Measurements from ENCODE around the gene BLMH. TPM values are rescaled to one million over a fixed set of nuclear protein-coding genes. Genes with fewer than 3 reads are reported as not detected.

The BLMH gene
- total RNA-seq, 3 donors from 2014 or later, result 20.5 to 29.4 (median 21.3) TPM

GRCh38 chr17:30244853-30245385, 46.8 kb downstream of the BLMH start:
- no peaks in the 10 kb centered on the region for H3K9me3 ChIP-seq
- H3K4me3 ChIP-seq, result no peak overlapping the region
- H3K36me3 ChIP-seq, result no peaks in the 10 kb centered on the region
- TF ChIP-seq, protein P1, sequence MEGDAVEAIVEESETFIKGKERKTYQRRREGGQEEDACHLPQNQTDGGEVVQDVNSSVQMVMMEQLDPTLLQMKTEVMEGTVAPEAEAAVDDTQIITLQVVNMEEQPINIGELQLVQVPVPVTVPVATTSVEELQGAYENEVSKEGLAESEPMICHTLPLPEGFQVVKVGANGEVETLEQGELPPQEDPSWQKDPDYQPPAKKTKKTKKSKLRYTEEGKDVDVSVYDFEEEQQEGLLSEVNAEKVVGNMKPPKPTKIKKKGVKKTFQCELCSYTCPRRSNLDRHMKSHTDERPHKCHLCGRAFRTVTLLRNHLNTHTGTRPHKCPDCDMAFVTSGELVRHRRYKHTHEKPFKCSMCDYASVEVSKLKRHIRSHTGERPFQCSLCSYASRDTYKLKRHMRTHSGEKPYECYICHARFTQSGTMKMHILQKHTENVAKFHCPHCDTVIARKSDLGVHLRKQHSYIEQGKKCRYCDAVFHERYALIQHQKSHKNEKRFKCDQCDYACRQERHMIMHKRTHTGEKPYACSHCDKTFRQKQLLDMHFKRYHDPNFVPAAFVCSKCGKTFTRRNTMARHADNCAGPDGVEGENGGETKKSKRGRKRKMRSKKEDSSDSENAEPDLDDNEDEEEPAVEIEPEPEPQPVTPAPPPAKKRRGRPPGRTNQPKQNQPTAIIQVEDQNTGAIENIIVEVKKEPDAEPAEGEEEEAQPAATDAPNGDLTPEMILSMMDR (IDR thresholded peaks at IDR 0.05), result no peak
- TF ChIP-seq POLR2AphosphoS5 (IDR thresholded peaks at IDR 0.05) (no peak), POLR2A (IDR thresholded peaks at IDR 0.05) (no peak)
- H3K4me1 ChIP-seq, result no peaks in the 10 kb centered on the region
- intact Hi-C loops (cut with DNase I; ENCODE audit: low total_unique reads), result no loop called here
- H3K27me3 ChIP-seq, result no peaks in the 10 kb centered on the region
- H3K27ac ChIP-seq, result no peak overlapping the region
- no peak for DNase-seq (ENCODE audit: low spot score in 2 of 2)

- intact Hi-C loops (cut with DNase I; ENCODE audit: low total_unique reads), result no loop called here
- Histone ChIP-seq H3K27me3 (peaks cover 0 to 8% of the 10 kb centered on the region in 2 donors), H3K27ac (no peak overlapping the region), H3K36me3 (no peaks in the 10 kb centered on the region), H3K4me1 (no peaks in the 10 kb centered on the region), H3K9me3 (no peaks in the 10 kb centered on the region), H3K4me3 (no peak overlapping the region)
- TF ChIP-seq POLR2A (IDR thresholded peaks at IDR 0.05) (no peak), POLR2AphosphoS5 (IDR thresholded peaks at IDR 0.05) (no peak)
- TF ChIP-seq, protein P1 (IDR thresholded peaks at IDR 0.05), result no peak
- DNase-seq (ENCODE audit: low spot score in 2 of 2), result no peak
These were observed 48.2 kb downstream of the BLMH start for GRCh38 chr17:30243568-30243967.

- Histone ChIP-seq H3K9me3 (no peaks in the 10 kb centered on the region), H3K4me3 (no peak overlapping the region), H3K27ac (no peak overlapping the region), H3K36me3 (no peaks in the 10 kb centered on the region), H3K27me3 (peaks cover 4 to 13% of the 10 kb centered on the region in 2 donors), H3K4me1 (no peaks in the 10 kb centered on the region)
- TF ChIP-seq POLR2A (IDR thresholded peaks at IDR 0.05) (no peak), POLR2AphosphoS5 (IDR thresholded peaks at IDR 0.05) (no peak)
- TF ChIP-seq, protein P1 (IDR thresholded peaks at IDR 0.05), result no peak
- intact Hi-C loops (cut with DNase I; ENCODE audit: low total_unique reads), result no loop called here
- DNase-seq (ENCODE audit: low spot score in 2 of 2), result no peak
These were observed 48.7 kb downstream of the BLMH start for GRCh38 chr17:30243002-30243401.

DNA sequence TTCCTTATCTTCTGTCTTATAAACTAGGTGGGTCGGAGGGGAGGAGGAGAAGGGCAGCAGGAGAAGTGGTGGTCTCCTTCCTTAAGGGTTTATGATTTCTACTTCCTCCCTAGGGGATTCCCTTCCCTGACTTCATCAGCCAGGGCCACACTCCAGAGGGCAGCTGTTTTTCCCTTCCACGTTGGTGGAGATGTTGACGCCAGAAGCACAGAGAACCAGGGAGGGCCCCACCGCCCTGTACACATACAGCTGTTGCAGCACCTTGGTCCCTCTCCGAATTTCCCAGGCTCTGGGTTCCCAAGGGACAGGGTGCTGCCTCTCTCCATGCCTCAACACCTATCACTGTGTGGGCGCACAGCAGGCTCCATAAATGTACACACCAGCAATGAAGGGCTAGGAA, 50.7 kb downstream of the BLMH start:
- intact Hi-C loops (cut with DNase I; ENCODE audit: low total_unique reads), result no loop called here
- Histone ChIP-seq H3K4me3 (no peak overlapping the region), H3K36me3 (no peaks in the 10 kb centered on the region), H3K27me3 (peaks cover 4 to 22% of the 10 kb centered on the region in 2 donors), H3K9me3 (no peaks in the 10 kb centered on the region), H3K4me1 (peaks cover 0 to 1% of the 10 kb centered on the region in 2 donors), H3K27ac (no peak overlapping the region)
- TF ChIP-seq, protein P1 (IDR thresholded peaks at IDR 0.05), result no peak
- TF ChIP-seq POLR2A (IDR thresholded peaks at IDR 0.05), result no peak
- no peak for TF ChIP-seq POLR2AphosphoS5 (IDR thresholded peaks at IDR 0.05)
- DNase-seq (ENCODE audit: low spot score in 2 of 2), result no peak

DNA sequence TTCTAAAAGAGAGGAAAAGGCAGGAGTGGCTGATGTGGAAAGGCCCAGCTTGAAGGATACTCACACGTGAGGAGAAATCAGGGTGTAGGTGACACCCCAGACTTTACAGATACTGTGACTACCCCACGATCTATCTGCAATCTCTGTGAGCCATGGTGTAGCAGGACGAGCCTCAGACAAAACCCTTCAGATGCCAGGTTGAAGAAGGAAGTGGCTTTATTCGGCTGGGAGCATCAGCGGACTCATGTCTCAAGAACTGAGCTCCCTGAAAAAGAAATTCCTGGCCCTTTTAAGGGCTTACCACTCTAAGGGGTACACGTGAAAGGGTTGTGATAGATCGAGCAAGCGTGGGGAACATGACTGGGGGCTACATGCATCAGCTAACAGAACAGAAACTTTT, 51.6 kb downstream of the BLMH start:
- intact Hi-C loops (cut with DNase I; ENCODE audit: low total_unique reads), result no loop called here
- H3K27ac ChIP-seq, result no peak overlapping the region
- H3K36me3 ChIP-seq, result no peaks in the 10 kb centered on the region
- H3K4me1 ChIP-seq, result peaks cover 0 to 6% of the 10 kb centered on the region in 2 donors
- TF ChIP-seq POLR2A (IDR thresholded peaks at IDR 0.05), result no peak
- no peak for TF ChIP-seq POLR2AphosphoS5 (IDR thresholded peaks at IDR 0.05)
- TF ChIP-seq, protein P1 (IDR thresholded peaks at IDR 0.05), result no peak
- peaks cover 10 to 31% of the 10 kb centered on the region in 2 donors for H3K27me3 ChIP-seq
- no peaks in the 10 kb centered on the region for H3K9me3 ChIP-seq
- H3K4me3 ChIP-seq, result no peak overlapping the region
- no peak for DNase-seq (ENCODE audit: low spot score in 2 of 2)
